HepG2 (cell line): Measurements from ENCODE around the gene TFPI.
"Not testable (repeated sequence)": the region's sequence is repeated elsewhere in the genome, so short reads cannot be mapped to it uniquely, and the experiment has no call there.

Experiments
- GABPA ChIP-seq, 2 experiments: IDR thresholded peaks; 2 replicates each; pipeline ENCODE4 v1.6.1; 2011 to 2016; ENCODE audit warnings: low read depth in 2 of 2, low read length in 1 of 2, missing biosample characterization in 1 of 2, missing genetic modification characterization in 1 of 2
- GABPB1 ChIP-seq: IDR thresholded peaks from 2 replicates; pipeline ENCODE4 v1.6.1; 2016; ENCODE audit warnings: mild to moderate bottlenecking, missing genetic modification reagents, moderate library complexity, missing compliant biosample characterization
- ZNF510 ChIP-seq: sonication (generic); formaldehyde crosslinking; IDR thresholded peaks from 2 replicates; pipeline ENCODE4 v1.4.0; 2020; ENCODE audit warnings: low read depth, mild to moderate bottlenecking, missing genetic modification reagents
- TF ChIP-seq, protein P1 (sequence below): IDR thresholded peaks from 2 replicates; pipeline ENCODE4 v1.6.1; 2016

DNA sequence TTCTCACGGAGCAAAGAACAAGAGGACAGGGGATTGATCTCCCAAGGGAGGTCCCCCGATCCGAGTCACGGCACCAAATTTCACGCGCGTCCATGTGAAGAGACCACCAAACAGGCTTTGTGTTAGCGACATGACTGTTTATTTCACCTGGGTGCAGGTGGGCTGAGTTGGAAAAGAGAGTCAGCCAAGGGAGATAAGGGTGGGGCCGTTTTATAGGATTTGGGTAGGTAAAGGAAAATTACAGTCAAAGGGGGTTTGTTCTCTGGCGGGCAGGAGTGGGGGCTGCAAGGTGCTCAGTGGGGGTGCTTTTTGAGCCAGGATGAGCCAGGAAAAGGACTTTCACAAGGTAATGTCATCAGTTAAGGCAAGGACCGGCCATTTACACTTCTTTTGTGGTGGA is 11.4 kb upstream of the TFPI start:
- TF ChIP-seq ZNF510 (CRISPR knock-in tag); GABPA (IDR thresholded peaks at IDR 0.05; ENCODE audit: low read depth, low read length); GABPA (CRISPR knock-in tag; IDR thresholded peaks at IDR 0.05; ENCODE audit: low read depth); GABPB1: not testable (repeated sequence)
- TF ChIP-seq, protein P1, sequence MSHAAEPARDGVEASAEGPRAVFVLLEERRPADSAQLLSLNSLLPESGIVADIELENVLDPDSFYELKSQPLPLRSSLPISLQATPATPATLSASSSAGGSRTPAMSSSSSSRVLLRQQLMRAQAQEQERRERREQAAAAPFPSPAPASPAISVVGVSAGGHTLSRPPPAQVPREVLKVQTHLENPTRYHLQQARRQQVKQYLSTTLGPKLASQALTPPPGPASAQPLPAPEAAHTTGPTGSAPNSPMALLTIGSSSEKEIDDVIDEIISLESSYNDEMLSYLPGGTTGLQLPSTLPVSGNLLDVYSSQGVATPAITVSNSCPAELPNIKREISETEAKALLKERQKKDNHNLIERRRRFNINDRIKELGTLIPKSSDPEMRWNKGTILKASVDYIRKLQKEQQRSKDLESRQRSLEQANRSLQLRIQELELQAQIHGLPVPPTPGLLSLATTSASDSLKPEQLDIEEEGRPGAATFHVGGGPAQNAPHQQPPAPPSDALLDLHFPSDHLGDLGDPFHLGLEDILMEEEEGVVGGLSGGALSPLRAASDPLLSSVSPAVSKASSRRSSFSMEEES (CRISPR knock-in tag): not testable (repeated sequence)
